ENCODE data around the gene IL31RA. TPM values are rescaled to one million over a fixed set of nuclear protein-coding genes. Genes with fewer than 3 reads are reported as not detected.
"Not testable (repeated sequence)": the region's sequence is repeated elsewhere in the genome, so short reads cannot be mapped to it uniquely, and the experiment has no call there.

IL31RA gene
- total RNA-seq, 1 donor from 2014 or later = 0.17 TPM

GRCh38 chr5:55934115-55934613 lies 83.0 kb downstream of the IL31RA start:
- H3K36me3 Mint-ChIP-seq (ENCODE audit: insufficient read depth) = no peaks in the 10 kb centered on the region
- no peak for DNase-seq (ENCODE audit: low spot score, unreplicated experiment)
- H3K4me1 Mint-ChIP-seq (ENCODE audit: low read depth) = peaks cover 5% of the 10 kb centered on the region
- TF ChIP-seq CTCF (IDR thresholded peaks at IDR 0.05; ENCODE audit: unreplicated experiment) = no peak
- H3K4me3 Mint-ChIP-seq (ENCODE audit: low read depth) = no peak overlapping the region
- H3K27me3 Mint-ChIP-seq = no peaks in the 10 kb centered on the region
- H3K27ac Mint-ChIP-seq = no peak overlapping the region
- no peaks in the 10 kb centered on the region for H3K9me3 Mint-ChIP-seq (ENCODE audit: low read depth)

- Mint-ChIP-seq H3K27me3 (no peaks in the 10 kb centered on the region), H3K4me3 (ENCODE audit: low read depth) (no peak overlapping the region), H3K27ac (no peak overlapping the region), H3K36me3 (ENCODE audit: insufficient read depth) (no peaks in the 10 kb centered on the region), H3K9me3 (ENCODE audit: low read depth) (no peaks in the 10 kb centered on the region), H3K4me1 (ENCODE audit: low read depth) (peaks cover 5% of the 10 kb centered on the region)
- TF ChIP-seq CTCF (IDR thresholded peaks at IDR 0.05; ENCODE audit: unreplicated experiment) = no peak
- DNase-seq (ENCODE audit: low spot score, unreplicated experiment) = no peak
These were observed 83.6 kb downstream of the IL31RA start for GRCh38 chr5:55934720-55935119.

DNA sequence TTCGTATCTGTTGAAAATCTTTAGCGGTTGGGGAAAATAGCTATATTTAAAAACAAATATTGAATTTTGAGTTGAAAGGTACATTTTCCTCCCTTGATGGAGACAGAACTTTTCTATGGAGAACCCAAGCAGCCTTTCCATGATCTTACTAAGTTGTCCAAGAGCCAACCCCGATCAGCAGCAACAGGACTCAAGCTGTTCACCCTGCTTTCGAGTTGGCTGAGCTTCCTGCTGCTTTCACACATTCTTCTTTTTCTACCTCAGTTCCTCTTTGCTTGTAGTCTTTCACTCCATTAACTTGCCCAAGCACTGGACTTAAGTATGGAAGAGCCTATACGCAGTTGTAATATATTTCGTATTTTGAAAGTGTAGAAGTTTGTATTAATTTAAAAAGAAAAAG lies 84.2 kb downstream of the IL31RA start:
- Mint-ChIP-seq H3K27ac (no peak overlapping the region), H3K9me3 (ENCODE audit: low read depth) (no peaks in the 10 kb centered on the region), H3K4me3 (ENCODE audit: low read depth) (no peak overlapping the region), H3K4me1 (ENCODE audit: low read depth) (peaks cover 5% of the 10 kb centered on the region), H3K27me3 (no peaks in the 10 kb centered on the region), H3K36me3 (ENCODE audit: insufficient read depth) (peaks cover 1% of the 10 kb centered on the region)
- no peak for DNase-seq (ENCODE audit: low spot score, unreplicated experiment)
- TF ChIP-seq CTCF (IDR thresholded peaks at IDR 0.05; ENCODE audit: unreplicated experiment) = no peak

- Mint-ChIP-seq H3K9me3 (ENCODE audit: low read depth) (no peaks in the 10 kb centered on the region), H3K27me3 (no peaks in the 10 kb centered on the region), H3K4me3 (ENCODE audit: low read depth) (no peak overlapping the region), H3K36me3 (ENCODE audit: insufficient read depth) (peaks cover 1% of the 10 kb centered on the region), H3K27ac (no peak overlapping the region), H3K4me1 (ENCODE audit: low read depth) (peaks cover 5% of the 10 kb centered on the region)
- DNase-seq (ENCODE audit: low spot score, unreplicated experiment) = peak; percentile 72
- TF ChIP-seq CTCF (IDR thresholded peaks at IDR 0.05; ENCODE audit: unreplicated experiment) = peak; percentile 91
These were observed 85.0 kb downstream of the IL31RA start for GRCh38 chr5:55936100-55936693.

DNA sequence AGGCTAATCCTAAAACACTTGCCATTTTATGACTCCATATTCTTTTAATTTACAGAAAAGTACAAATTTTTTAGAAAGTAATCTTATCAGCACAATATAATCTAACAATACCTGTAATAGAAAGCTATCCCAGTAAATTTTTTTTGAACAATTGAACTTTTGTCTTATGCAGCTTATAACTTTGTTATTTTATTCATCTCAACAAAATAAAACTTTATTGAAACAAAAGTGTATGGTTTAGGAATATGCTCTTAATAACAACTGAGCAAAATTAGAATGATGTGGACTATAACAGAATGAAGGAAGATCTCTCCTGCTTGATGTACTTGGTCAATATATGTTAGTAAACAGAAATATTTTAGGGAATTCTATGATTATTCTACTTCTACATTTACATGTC lies 86.4 kb downstream of the IL31RA start:
- not testable (repeated sequence) for H3K27me3 Mint-ChIP-seq; H3K27ac Mint-ChIP-seq; H3K36me3 Mint-ChIP-seq (ENCODE audit: insufficient read depth); H3K9me3 Mint-ChIP-seq (ENCODE audit: low read depth); H3K4me1 Mint-ChIP-seq (ENCODE audit: low read depth); DNase-seq (ENCODE audit: low spot score, unreplicated experiment); H3K4me3 Mint-ChIP-seq (ENCODE audit: low read depth)

GRCh38 chr5:55941154-55941553 lies 90.0 kb downstream of the IL31RA start:
- not testable (repeated sequence) for H3K27me3 Mint-ChIP-seq; H3K9me3 Mint-ChIP-seq (ENCODE audit: low read depth); H3K4me1 Mint-ChIP-seq (ENCODE audit: low read depth); DNase-seq (ENCODE audit: low spot score, unreplicated experiment); H3K27ac Mint-ChIP-seq; H3K4me3 Mint-ChIP-seq (ENCODE audit: low read depth)
- H3K36me3 Mint-ChIP-seq (ENCODE audit: insufficient read depth) = peaks cover 16% of the 10 kb centered on the region
